GM10266 (cell line): ENCODE results near the gene RPP40.

Source experiments
- DNase-seq: peaks from one replicate; pipeline ENCODE4 v3.0.0; 2012; ENCODE audit errors: extremely low spot score
- CTCF ChIP-seq: IDR thresholded peaks from 2 replicates; pipeline ENCODE4 v1.5.1; 2012; ENCODE audit warnings: mild to moderate bottlenecking, low read depth; ENCODE audit not compliant: control insufficient read depth, insufficient read depth; ENCODE audit errors: missing control alignments

Gene RPP40

GRCh38 chr6:5003604-5004372 is at the start of gene RPP40:
RPP40 (minus strand) TSS chr6:5004037; CDS start chr6:5004002, 35 bp downstream.
- DNase-seq = peak; percentile 93
- peak; percentile 83 for TF ChIP-seq CTCF

GRCh38 chr6:5053038-5053437 is 49.2 kb upstream of the RPP40 start:
- no peak for DNase-seq
- TF ChIP-seq CTCF = no peak

- DNase-seq = no peak
- no peak for TF ChIP-seq CTCF
Observed at GRCh38 chr6:5051394-5051793, 47.6 kb upstream of the RPP40 start.

- no peak for TF ChIP-seq CTCF
- DNase-seq = no peak
Observed at GRCh38 chr6:5050009-5050408, 46.2 kb upstream of the RPP40 start.

- no peak for DNase-seq
- TF ChIP-seq CTCF = no peak
Observed at GRCh38 chr6:5046430-5046829, 42.6 kb upstream of the RPP40 start.

GRCh38 chr6:5045416-5045815 is 41.6 kb upstream of the RPP40 start:
- no peak for DNase-seq
- no peak for TF ChIP-seq CTCF

- no peak for TF ChIP-seq CTCF
- no peak for DNase-seq
Observed at GRCh38 chr6:5044866-5045265, 41.0 kb upstream of the RPP40 start.
